Thymus (tissue), 11 donors: Measurements from ENCODE around the gene FRAS1. TPM values are rescaled to one million over a fixed set of nuclear protein-coding genes. Genes with fewer than 3 reads are reported as not detected.

Experiments
- DNase-seq, 9 donors: peaks; one replicate each; pipeline ENCODE4 v3.0.0-alpha.2; 2013; ENCODE audit warnings: low spot score in 9 of 9, low read depth in 6 of 9, missing footprints in 1 of 9
- H3K27ac ChIP-seq, 2 donors: one replicate each; pipeline ENCODE4 v1.5.1; 2013; ENCODE audit warnings: control low read depth in 1 of 2, low read depth in 1 of 2, low read length in 1 of 2, mild to moderate bottlenecking in 1 of 2, moderate library complexity in 1 of 2
- H3K27me3 ChIP-seq, 2 donors: one replicate each; pipeline ENCODE4 v1.5.1; 2013; ENCODE audit warnings: low read length in 1 of 2; ENCODE audit not compliant: control insufficient read depth in 2 of 2, insufficient read depth in 1 of 2
- H3K36me3 ChIP-seq, 2 donors: one replicate each; pipeline ENCODE4 v1.5.1; 2013; ENCODE audit warnings: low read length in 1 of 2, mild to moderate bottlenecking in 1 of 2, moderate library complexity in 1 of 2; ENCODE audit not compliant: control insufficient read depth in 2 of 2, insufficient read depth in 2 of 2
- H3K4me1 ChIP-seq, 2 donors: one replicate each; pipeline ENCODE4 v1.5.1; 2013; ENCODE audit warnings: low read length in 2 of 2; ENCODE audit not compliant: control insufficient read depth in 2 of 2, insufficient read depth in 2 of 2
- H3K4me3 ChIP-seq, 2 donors: one replicate each; pipeline ENCODE4 v1.5.1; 2013; ENCODE audit warnings: low read length in 2 of 2, control low read depth in 1 of 2, mild to moderate bottlenecking in 1 of 2
- H3K9me3 ChIP-seq, 2 donors: one replicate each; pipeline ENCODE4 v1.5.1; 2013; ENCODE audit warnings: low read length in 1 of 2, mild to moderate bottlenecking in 1 of 2; ENCODE audit not compliant: control insufficient read depth in 2 of 2, insufficient read depth in 1 of 2
- WGBS: extraction: QIAGEN DNeasy Blood & Tissue Kit; methylation state at CpG from one replicate; pipeline ENCODE4 v1.1.7; 2013; 5-methylcytosine and 5-hydroxymethylcytosine counted together
- polyA plus RNA-seq: library from polyadenylated mRNA; stranded (reverse); fragments of 200-250 nt; gene quantifications from one replicate; pipeline ENCODE4 v1.2.3, GENCODE V29; 2013
- total RNA-seq: library from RNA; stranded (reverse); fragments of 120-200 nt; gene quantifications from one replicate; pipeline ENCODE4 v1.2.4, GENCODE V29; 2013
- donor health status: healthy.

Gene FRAS1
- total and polyA plus RNA-seq, 2 donors, result 1.0 to 1.6 TPM

DNA sequence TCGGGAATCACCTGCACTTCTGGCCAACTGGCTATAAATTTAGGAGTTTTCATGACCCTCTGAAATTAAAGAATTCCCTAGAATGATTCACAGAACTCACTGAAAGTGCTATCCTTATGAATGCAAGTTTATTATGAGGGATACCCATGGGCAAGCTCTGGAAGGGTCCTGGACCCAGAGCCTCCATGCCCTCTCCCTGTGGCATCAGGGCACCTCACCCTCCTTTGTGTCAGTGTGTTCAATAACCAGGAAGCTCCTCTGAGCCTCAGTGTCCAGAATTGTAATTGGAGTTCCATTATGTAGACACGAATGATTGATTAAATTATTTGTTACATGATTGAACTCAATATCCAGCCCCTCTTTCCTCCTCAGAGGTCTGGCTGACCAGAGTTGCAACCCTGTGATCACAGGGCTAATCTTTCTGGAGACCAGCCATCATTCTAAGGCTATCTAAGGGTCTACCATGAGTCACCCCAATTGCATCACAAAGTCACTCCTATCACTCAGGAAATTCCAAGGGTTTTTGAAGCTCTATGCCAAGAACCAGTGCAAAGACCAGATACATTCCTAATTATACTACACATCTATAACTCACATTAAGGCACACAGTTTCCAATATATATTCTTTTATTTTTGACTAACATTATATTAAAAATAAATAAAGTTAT, 503.3 kb downstream of the FRAS1 start:
- Histone ChIP-seq H3K4me1 (no peaks in the 10 kb centered on the region), H3K4me3 (no peak overlapping the region), H3K36me3 (no peaks in the 10 kb centered on the region), H3K27ac (no peak overlapping the region), H3K9me3 (no peaks in the 10 kb centered on the region), H3K27me3 (no peaks in the 10 kb centered on the region)
- DNase-seq, result no peak
- 94% methylated on average over 2 of the region's 2 CpGs for WGBS

DNA sequence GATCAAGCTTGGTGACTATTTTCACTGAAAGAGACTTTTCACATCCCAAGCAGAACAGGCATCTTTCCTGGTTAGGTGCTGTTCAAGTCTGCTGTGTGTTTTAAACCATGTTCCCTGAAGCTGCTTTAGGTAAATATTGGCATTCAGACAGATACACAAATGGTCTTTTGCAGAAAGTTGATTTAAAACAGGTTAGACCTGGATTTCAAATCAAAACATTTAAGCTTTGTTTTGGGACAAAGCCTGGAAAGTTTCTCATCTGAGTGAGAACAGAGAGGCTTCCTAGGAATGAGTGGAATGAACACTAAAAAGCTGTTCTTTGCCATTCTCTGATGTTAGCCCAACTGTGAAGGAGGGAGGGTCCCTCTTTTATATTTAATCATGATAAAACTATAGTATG, 504.6 kb downstream of the FRAS1 start:
- no peak overlapping the region for H3K27ac ChIP-seq
- H3K4me1 ChIP-seq, result no peaks in the 10 kb centered on the region

DNA sequence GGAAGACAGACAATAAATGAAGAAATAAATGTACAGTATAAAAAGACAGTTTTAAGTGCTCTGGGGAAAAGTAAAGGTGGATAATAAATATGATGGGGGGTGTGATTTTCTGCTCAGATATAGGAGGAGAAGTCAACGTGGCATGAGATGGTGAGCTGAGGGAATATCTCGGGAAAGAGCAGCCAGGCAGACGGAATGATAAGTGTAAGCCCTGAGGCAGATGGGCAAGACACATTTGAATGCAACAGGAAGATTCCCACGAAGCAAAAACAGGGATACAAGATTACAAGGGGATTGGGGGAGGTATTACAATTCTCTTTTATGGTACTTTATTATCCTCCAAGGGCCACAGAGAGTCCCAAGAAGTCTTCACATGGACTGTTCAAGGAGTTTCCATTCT, 505.6 kb downstream of the FRAS1 start:
- 94% methylated on average over 4 of the region's 4 CpGs for WGBS
- DNase-seq, result no peak
- H3K4me1 ChIP-seq, result no peaks in the 10 kb centered on the region
- H3K27me3 ChIP-seq, result no peaks in the 10 kb centered on the region
- no peak overlapping the region for H3K4me3 ChIP-seq
- no peaks in the 10 kb centered on the region for H3K9me3 ChIP-seq
- H3K27ac ChIP-seq, result no peak overlapping the region
- no peaks in the 10 kb centered on the region for H3K36me3 ChIP-seq

More for the DNA sequence above, 504.6 kb downstream of the FRAS1 start:
- no peak for DNase-seq
- Histone ChIP-seq H3K4me3 (no peak overlapping the region), H3K36me3 (no peaks in the 10 kb centered on the region), H3K27me3 (no peaks in the 10 kb centered on the region), H3K9me3 (no peaks in the 10 kb centered on the region)

DNA sequence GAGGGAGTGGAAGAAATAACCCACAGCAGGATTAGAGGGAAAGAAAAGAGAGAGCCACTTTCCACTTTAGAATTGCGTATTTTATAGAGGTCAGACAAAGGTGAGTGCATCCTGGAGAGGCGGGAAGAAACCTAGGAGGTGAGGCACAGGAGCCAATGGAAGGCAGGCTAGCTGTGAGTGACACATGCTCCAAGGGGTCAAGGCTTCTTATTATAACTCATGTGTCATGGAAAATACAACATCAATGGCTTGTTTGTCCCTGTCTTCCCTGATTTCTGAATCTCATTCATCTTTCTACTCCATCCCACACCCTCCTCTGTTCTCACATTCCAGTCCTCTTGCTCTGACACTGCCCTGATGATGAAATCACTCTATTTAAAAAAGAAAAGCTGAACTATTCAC, 508.8 kb downstream of the FRAS1 start:
- Histone ChIP-seq H3K27ac (no peak overlapping the region), H3K9me3 (no peaks in the 10 kb centered on the region), H3K4me1 (no peaks in the 10 kb centered on the region), H3K27me3 (no peaks in the 10 kb centered on the region), H3K36me3 (no peaks in the 10 kb centered on the region), H3K4me3 (no peak overlapping the region)
- DNase-seq, result no peak
- WGBS, result 97% methylated on average over 2 of the region's 2 CpGs

DNA sequence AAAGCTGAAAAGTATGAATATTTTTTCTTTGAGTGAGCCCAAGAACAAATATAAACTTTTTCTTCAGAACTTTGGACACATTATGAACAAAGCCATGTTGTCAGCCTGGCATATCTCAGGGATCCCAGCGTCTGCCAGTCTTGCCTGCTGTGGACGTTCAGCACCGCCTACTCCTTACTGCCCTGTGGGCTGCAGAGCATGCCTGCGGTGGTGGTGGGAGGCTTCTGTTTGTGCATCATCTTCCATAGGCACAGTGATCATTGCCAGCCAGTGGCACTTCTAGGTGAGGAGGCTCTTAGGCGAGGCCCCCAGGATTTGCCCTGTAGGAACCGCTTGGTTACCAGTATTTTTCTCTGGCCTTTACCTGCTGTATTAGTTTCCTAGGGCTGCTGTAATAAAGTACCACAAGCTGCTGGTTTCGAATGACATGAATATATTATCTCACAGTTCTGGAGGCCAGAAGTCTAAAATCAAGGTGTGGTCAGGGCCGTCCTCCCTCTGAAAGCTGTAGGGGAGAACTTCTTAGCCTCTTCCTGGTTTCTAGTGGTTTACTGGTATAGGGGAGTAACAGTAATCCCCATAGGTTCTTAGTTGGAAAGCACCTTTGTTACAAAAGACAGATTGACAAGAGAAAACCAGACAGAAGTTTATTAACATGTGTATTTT, 509.8 kb downstream of the FRAS1 start:
- no peaks in the 10 kb centered on the region for H3K4me1 ChIP-seq
- no peak for DNase-seq
- no peak overlapping the region for H3K27ac ChIP-seq
- H3K9me3 ChIP-seq, result no peaks in the 10 kb centered on the region
- no peaks in the 10 kb centered on the region for H3K27me3 ChIP-seq
- H3K36me3 ChIP-seq, result no peaks in the 10 kb centered on the region
- H3K4me3 ChIP-seq, result no peak overlapping the region
- WGBS, result 95% methylated on average over 8 of the region's 8 CpGs

DNA sequence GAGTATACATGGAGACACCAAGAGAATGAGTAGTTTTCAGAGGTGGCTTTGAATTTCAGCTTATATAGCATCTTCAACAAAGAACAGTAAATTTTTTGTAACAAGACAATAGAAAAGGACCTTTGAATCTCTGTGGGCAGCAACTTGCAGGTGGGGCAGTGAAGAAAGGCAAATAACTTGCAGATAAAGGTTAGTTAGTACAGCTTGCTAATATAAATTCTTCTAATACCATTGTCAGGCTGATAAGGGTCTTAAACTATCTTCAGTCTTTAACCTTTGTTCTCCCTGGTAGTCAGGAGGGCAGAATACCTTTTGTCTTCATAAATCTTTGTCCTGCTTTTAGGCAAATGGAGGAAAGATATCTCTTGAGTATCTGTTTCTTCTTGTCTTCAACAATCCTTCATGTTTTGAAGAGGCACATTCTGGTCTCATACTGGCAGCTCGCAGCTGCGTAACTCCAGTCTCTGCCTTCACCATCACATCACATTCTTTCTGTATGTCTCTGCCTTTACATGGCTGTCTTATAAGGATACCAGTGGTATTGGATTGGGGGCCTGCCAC, 510.5 kb downstream of the FRAS1 start:
- no peak for DNase-seq
- Histone ChIP-seq H3K36me3 (no peaks in the 10 kb centered on the region), H3K27me3 (no peaks in the 10 kb centered on the region), H3K9me3 (no peaks in the 10 kb centered on the region), H3K4me3 (no peak overlapping the region), H3K27ac (no peak overlapping the region), H3K4me1 (no peaks in the 10 kb centered on the region)
- WGBS, result 99% methylated on average over 2 of the region's 2 CpGs

DNA sequence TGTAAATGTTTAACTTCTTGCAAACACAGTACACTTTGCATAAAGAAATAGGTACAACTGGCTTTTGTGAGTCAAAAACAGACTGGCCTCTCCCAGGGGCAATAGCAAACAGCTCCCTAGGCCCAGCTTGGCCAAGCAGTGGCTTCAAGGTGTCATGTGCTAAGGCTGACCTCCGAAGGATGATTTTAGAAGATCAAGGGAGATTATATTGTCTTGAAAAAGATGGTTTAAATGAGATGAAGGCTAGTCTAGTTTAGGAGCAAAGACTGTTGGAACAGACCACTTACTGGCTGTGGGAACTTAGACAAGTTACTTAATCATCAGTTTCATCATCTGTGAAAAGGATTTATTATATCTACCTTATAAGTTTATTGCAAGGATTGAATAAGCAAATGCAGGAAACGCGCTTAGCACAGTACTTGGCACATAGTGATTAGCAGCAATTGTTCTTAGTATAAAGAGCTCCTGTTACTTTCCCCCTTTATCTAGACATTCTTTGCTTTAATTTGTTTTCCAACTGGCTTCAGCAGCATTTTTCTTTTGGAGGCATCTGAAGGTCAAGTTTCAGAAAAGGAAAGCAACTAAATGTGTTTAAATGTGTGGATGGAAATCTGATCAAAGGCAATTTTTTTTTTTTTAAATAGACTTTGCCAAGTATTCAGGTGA, 511.6 kb downstream of the FRAS1 start:
- 95% methylated on average over 3 of the region's 3 CpGs for WGBS
- no peaks in the 10 kb centered on the region for H3K9me3 ChIP-seq
- H3K27me3 ChIP-seq, result no peaks in the 10 kb centered on the region
- no peaks in the 10 kb centered on the region for H3K36me3 ChIP-seq
- H3K27ac ChIP-seq, result no peak overlapping the region
- no peak for DNase-seq
- no peaks in the 10 kb centered on the region for H3K4me1 ChIP-seq
- no peak overlapping the region for H3K4me3 ChIP-seq

DNA sequence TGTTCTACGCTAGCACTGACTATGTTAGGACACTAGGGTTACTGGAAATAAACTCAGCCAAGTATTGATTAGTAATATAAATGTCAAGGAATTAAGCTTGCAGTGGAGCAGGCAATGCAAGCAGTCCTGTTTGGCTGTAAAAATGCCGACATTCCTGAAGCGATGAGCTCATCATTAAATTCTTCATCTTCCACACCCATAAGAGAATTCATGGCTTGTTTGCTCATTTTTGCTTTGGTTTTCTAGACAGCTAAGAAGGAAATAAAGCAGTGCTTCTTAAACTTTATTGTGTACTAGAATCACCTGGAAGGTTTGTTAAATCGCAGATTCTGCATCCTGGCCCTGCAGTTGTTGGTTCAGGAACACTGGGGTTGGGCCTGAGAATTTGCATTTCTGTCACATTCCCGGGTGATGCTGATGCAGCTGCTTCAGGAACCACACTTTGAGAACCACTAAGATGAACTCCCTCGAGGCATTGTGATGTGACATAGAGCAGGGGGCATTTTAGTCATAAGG, 512.2 kb downstream of the FRAS1 start:
- H3K9me3 ChIP-seq, result no peaks in the 10 kb centered on the region
- peak overlapping the region in 1 of 2 donors; percentile 34 for H3K27ac ChIP-seq
- no peaks in the 10 kb centered on the region for H3K36me3 ChIP-seq
- WGBS, result 94% methylated on average over 6 of the region's 6 CpGs
- H3K4me1 ChIP-seq, result no peaks in the 10 kb centered on the region
- H3K4me3 ChIP-seq, result no peak overlapping the region
- no peaks in the 10 kb centered on the region for H3K27me3 ChIP-seq
- no peak for DNase-seq

DNA sequence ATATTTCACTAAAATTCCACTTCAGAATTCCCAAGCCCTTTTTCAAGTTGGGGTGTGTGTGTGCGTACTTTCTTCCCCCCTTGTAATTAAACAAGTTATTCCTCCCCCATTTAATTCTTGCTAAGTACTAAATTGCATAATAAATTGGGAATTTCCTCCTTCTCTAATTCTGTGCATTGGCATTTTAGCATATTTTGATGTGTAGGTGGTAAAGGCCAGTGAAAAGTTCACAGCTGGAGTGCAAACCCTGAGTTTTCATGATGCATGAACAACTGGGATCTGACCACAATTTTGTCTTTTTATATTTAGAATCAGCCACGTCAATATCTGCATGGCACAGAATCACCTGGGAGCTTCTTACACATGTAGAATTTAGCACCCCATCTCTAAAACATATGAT, 513.0 kb downstream of the FRAS1 start:
- H3K9me3 ChIP-seq, result no peaks in the 10 kb centered on the region
- H3K27me3 ChIP-seq, result no peaks in the 10 kb centered on the region
- WGBS, result 90% methylated on average over 2 of the region's 2 CpGs
- no peaks in the 10 kb centered on the region for H3K4me1 ChIP-seq
- H3K27ac ChIP-seq, result no peak overlapping the region
- H3K36me3 ChIP-seq, result no peaks in the 10 kb centered on the region
- no peak for DNase-seq
- no peak overlapping the region for H3K4me3 ChIP-seq
